ENCODE results near the gene BCL2L11.
A peak's percentile ranks its signal among the peaks of the same experiment; 100 is the strongest.

The BCL2L11 gene

DNA sequence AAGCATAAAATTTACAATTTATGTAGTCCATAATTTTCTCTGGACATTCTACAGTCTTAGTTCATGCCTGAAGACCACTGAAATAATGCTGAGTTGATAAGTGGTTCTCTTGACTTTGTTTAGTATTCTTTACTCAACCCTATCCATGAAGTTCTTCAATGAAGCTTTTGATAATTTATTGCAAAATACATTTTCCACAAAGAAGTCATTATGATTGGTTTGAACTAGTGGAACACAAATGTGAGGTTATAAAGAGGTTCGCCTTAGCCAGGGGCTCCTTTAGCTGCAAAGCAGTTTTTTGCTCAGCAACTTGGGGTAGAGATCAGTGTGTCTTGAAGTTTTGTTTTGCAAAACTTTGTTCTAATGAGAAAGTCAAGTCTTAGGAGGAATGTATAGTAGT is 5.9 kb downstream of the BCL2L11 start:
- no peak overlapping the region for H3K9ac ChIP-seq (ENCODE audit: low read length in 5 of 5)
- peaks cover 8 to 36% (median 23%) of the 10 kb centered on the region in 5 donors for H3K36me3 ChIP-seq (ENCODE audit: control insufficient read depth in 5 of 5, insufficient read depth in 5 of 5, low read length in 5 of 5)

GRCh38 chr2:111127351-111127750 is 6.6 kb downstream of the BCL2L11 start:
- H3K27ac ChIP-seq (ENCODE audit: low read depth, low read length), result no peak overlapping the region
- H3K36me3 ChIP-seq (ENCODE audit: control insufficient read depth in 5 of 5, insufficient read depth in 5 of 5, low read length in 5 of 5), result peaks cover 8 to 36% (median 23%) of the 10 kb centered on the region in 5 donors
- H3K4me3 ChIP-seq (ENCODE audit: low read depth in 1 of 5, low read length in 5 of 5), result no peak overlapping the region
- no peaks in the 10 kb centered on the region for H3K27me3 ChIP-seq (ENCODE audit: control insufficient read depth in 5 of 5, insufficient read depth in 4 of 5, low read length in 5 of 5)
- H3K9ac ChIP-seq (ENCODE audit: low read length in 5 of 5), result no peak overlapping the region
- H3K9me3 ChIP-seq (ENCODE audit: control insufficient read depth in 5 of 5, low read length in 5 of 5), result no peaks in the 10 kb centered on the region
- H3K4me1 ChIP-seq (ENCODE audit: control insufficient read depth in 5 of 5, insufficient read depth in 5 of 5, low read length in 5 of 5), result peaks cover 0 to 19% (median 13%) of the 10 kb centered on the region in 5 donors

More for the DNA sequence above, 5.9 kb downstream of the BCL2L11 start:
- H3K27ac ChIP-seq (ENCODE audit: low read depth, low read length), result no peak overlapping the region
- H3K4me1 ChIP-seq (ENCODE audit: control insufficient read depth in 5 of 5, insufficient read depth in 5 of 5, low read length in 5 of 5), result peaks cover 0 to 26% (median 20%) of the 10 kb centered on the region in 5 donors
- H3K4me3 ChIP-seq (ENCODE audit: low read depth in 1 of 5, low read length in 5 of 5), result no peak overlapping the region
- no peaks in the 10 kb centered on the region for H3K9me3 ChIP-seq (ENCODE audit: control insufficient read depth in 5 of 5, low read length in 5 of 5)
- H3K27me3 ChIP-seq (ENCODE audit: control insufficient read depth in 5 of 5, insufficient read depth in 4 of 5, low read length in 5 of 5), result no peaks in the 10 kb centered on the region

GRCh38 chr2:111128096-111128495 is 7.4 kb downstream of the BCL2L11 start:
- Histone ChIP-seq H3K27ac (ENCODE audit: low read depth, low read length) (no peak overlapping the region), H3K36me3 (ENCODE audit: control insufficient read depth in 5 of 5, insufficient read depth in 5 of 5, low read length in 5 of 5) (peaks cover 8 to 36% (median 25%) of the 10 kb centered on the region in 5 donors), H3K27me3 (ENCODE audit: control insufficient read depth in 5 of 5, insufficient read depth in 4 of 5, low read length in 5 of 5) (no peaks in the 10 kb centered on the region), H3K9me3 (ENCODE audit: control insufficient read depth in 5 of 5, low read length in 5 of 5) (no peaks in the 10 kb centered on the region), H3K4me3 (ENCODE audit: low read depth in 1 of 5, low read length in 5 of 5) (no peak overlapping the region), H3K9ac (ENCODE audit: low read length in 5 of 5) (no peak overlapping the region), H3K4me1 (ENCODE audit: control insufficient read depth in 5 of 5, insufficient read depth in 5 of 5, low read length in 5 of 5) (peaks cover 0 to 14% (median 10%) of the 10 kb centered on the region in 5 donors)

DNA sequence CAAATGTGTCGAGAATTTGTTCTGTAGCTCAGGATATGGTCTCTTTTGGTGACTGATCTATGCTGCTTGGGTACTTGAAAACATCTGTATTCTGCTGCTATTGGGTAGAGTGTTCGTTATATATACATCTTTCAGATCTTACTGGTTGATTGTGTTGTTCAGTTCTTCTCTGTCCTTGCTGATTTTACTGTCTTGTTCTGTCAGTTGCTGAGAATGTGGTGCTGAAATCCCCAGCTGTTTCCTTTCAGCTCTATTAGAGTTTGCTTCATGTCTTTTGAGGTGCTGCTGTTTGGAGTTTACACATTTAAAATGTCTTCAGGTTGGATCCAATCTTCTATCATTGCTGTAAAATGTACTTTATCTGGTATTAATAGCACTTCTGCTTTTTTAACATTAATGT is 12.9 kb downstream of the BCL2L11 start:
- no peak overlapping the region for H3K9ac ChIP-seq (ENCODE audit: low read length in 5 of 5)
- H3K4me1 ChIP-seq (ENCODE audit: control insufficient read depth in 5 of 5, insufficient read depth in 5 of 5, low read length in 5 of 5), result peaks cover 2 to 19% (median 16%) of the 10 kb centered on the region in 5 donors
- no peaks in the 10 kb centered on the region for H3K27me3 ChIP-seq (ENCODE audit: control insufficient read depth in 5 of 5, insufficient read depth in 4 of 5, low read length in 5 of 5)
- peaks cover 0 to 17% (median 9%) of the 10 kb centered on the region in 5 donors for H3K36me3 ChIP-seq (ENCODE audit: control insufficient read depth in 5 of 5, insufficient read depth in 5 of 5, low read length in 5 of 5)
- no peaks in the 10 kb centered on the region for H3K9me3 ChIP-seq (ENCODE audit: control insufficient read depth in 5 of 5, low read length in 5 of 5)
- H3K4me3 ChIP-seq (ENCODE audit: low read depth in 1 of 5, low read length in 5 of 5), result no peak overlapping the region
- H3K27ac ChIP-seq (ENCODE audit: low read depth, low read length), result no peak overlapping the region

DNA sequence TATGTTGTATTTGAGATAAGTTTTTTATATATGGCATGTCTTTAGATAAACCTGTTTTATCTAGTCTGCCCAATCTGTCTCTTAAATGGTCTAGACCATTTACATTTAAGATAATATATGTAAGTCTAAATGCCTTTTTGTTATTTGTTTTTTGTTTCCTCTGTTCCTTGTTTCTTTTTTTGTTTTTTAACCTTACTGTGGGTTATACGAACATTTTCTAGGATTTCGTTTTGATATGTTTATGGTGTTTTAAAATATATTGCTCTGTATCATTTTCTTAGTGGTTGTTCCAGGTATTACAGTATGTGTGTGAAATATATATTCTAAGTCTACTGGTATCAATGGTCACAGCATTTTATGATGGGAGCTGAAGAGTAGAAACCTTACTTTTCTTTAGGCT is 13.3 kb downstream of the BCL2L11 start:
- Histone ChIP-seq H3K4me3 (ENCODE audit: low read depth in 1 of 5, low read length in 5 of 5) (no peak overlapping the region), H3K9me3 (ENCODE audit: control insufficient read depth in 5 of 5, low read length in 5 of 5) (no peaks in the 10 kb centered on the region), H3K27me3 (ENCODE audit: control insufficient read depth in 5 of 5, insufficient read depth in 4 of 5, low read length in 5 of 5) (no peaks in the 10 kb centered on the region), H3K36me3 (ENCODE audit: control insufficient read depth in 5 of 5, insufficient read depth in 5 of 5, low read length in 5 of 5) (peaks cover 0 to 13% (median 7%) of the 10 kb centered on the region in 5 donors), H3K27ac (ENCODE audit: low read depth, low read length) (no peak overlapping the region), H3K9ac (ENCODE audit: low read length in 5 of 5) (no peak overlapping the region), H3K4me1 (ENCODE audit: control insufficient read depth in 5 of 5, insufficient read depth in 5 of 5, low read length in 5 of 5) (peaks cover 2 to 23% (median 17%) of the 10 kb centered on the region in 5 donors)

DNA sequence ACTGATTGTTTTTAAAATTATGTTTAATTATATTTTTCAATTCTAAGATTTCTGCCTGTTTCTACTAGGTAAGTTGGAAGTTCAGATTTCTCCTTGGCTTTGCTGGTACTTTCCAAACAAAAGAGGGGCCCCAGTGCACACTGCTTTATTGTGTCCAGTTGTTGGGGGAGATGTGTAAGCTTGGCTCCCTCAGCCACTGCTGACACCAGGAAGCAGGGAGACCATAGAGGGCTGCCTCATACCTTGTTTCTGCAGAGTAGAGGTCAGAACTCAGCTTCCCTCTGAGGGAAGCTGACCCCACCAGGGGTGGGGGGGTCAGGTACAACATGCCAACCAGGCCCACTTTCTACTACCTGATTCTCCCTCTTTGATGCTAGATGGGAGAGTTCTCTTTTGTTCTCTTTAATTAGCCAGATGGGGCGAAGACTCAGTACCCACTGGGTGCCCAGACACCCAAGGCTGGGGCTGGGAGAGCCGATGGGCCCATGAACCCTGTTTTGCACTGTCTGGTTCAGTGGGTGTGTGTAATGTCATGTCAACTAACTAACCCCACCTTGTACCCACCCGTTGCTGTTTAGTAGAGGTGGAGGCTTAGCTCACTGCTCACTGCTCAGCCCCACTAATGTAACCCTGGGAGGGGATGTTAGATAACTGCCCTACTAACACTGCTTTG is 14.7 kb downstream of the BCL2L11 start:
- no peaks in the 10 kb centered on the region for H3K9me3 ChIP-seq (ENCODE audit: control insufficient read depth in 5 of 5, low read length in 5 of 5)
- H3K4me3 ChIP-seq (ENCODE audit: low read depth in 1 of 5, low read length in 5 of 5), result no peak overlapping the region
- H3K9ac ChIP-seq (ENCODE audit: low read length in 5 of 5), result no peak overlapping the region
- H3K27ac ChIP-seq (ENCODE audit: low read depth, low read length), result no peak overlapping the region
- no peaks in the 10 kb centered on the region for H3K27me3 ChIP-seq (ENCODE audit: control insufficient read depth in 5 of 5, insufficient read depth in 4 of 5, low read length in 5 of 5)
- H3K36me3 ChIP-seq (ENCODE audit: control insufficient read depth in 5 of 5, insufficient read depth in 5 of 5, low read length in 5 of 5), result peaks cover 0 to 9% (median 2%) of the 10 kb centered on the region in 5 donors
- H3K4me1 ChIP-seq (ENCODE audit: control insufficient read depth in 5 of 5, insufficient read depth in 5 of 5, low read length in 5 of 5), result peaks cover 2 to 28% (median 21%) of the 10 kb centered on the region in 5 donors

DNA sequence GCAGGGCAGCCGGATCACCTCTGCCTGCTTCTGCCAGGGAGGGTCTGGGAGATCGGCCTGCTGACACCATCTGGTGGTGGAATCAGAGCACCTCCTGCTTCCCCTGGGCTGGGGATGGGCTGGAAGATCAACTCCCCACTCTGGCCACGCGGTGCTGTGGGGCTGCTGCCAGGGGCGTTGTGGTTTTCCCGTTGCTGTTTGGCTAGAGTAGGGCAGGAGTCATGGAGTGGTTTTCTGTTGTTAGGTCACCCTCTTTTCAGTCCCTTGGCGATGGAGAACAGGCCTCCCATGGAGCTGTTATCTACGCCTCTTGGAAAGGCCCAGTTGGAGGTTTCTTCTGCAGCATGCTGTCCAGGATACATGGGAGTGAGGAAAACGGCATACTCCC is 15.2 kb downstream of the BCL2L11 start:
- no peak overlapping the region for H3K27ac ChIP-seq (ENCODE audit: low read depth, low read length)
- peaks cover 0 to 9% (median 2%) of the 10 kb centered on the region in 5 donors for H3K36me3 ChIP-seq (ENCODE audit: control insufficient read depth in 5 of 5, insufficient read depth in 5 of 5, low read length in 5 of 5)
- no peaks in the 10 kb centered on the region for H3K27me3 ChIP-seq (ENCODE audit: control insufficient read depth in 5 of 5, insufficient read depth in 4 of 5, low read length in 5 of 5)
- H3K9ac ChIP-seq (ENCODE audit: low read length in 5 of 5), result no peak overlapping the region
- peak overlapping the region in 1 of 5 donors; percentile 20 for H3K4me3 ChIP-seq (ENCODE audit: low read depth in 1 of 5, low read length in 5 of 5)
- peaks cover 2 to 28% (median 21%) of the 10 kb centered on the region in 5 donors for H3K4me1 ChIP-seq (ENCODE audit: control insufficient read depth in 5 of 5, insufficient read depth in 5 of 5, low read length in 5 of 5)
- no peaks in the 10 kb centered on the region for H3K9me3 ChIP-seq (ENCODE audit: control insufficient read depth in 5 of 5, low read length in 5 of 5)

GRCh38 chr2:111138839-111139238 is 18.1 kb downstream of the BCL2L11 start:
- no peak overlapping the region for H3K4me3 ChIP-seq (ENCODE audit: low read depth in 1 of 5, low read length in 5 of 5)
- H3K27me3 ChIP-seq (ENCODE audit: control insufficient read depth in 5 of 5, insufficient read depth in 4 of 5, low read length in 5 of 5), result no peaks in the 10 kb centered on the region
- H3K9me3 ChIP-seq (ENCODE audit: control insufficient read depth in 5 of 5, low read length in 5 of 5), result no peaks in the 10 kb centered on the region
- H3K9ac ChIP-seq (ENCODE audit: low read length in 5 of 5), result peak overlapping the region in 1 of 5 donors; percentile 1
- no peak overlapping the region for H3K27ac ChIP-seq (ENCODE audit: low read depth, low read length)
- H3K36me3 ChIP-seq (ENCODE audit: control insufficient read depth in 5 of 5, insufficient read depth in 5 of 5, low read length in 5 of 5), result peaks cover 0 to 7% (median 2%) of the 10 kb centered on the region in 5 donors
- peaks cover 2 to 28% (median 21%) of the 10 kb centered on the region in 5 donors for H3K4me1 ChIP-seq (ENCODE audit: control insufficient read depth in 5 of 5, insufficient read depth in 5 of 5, low read length in 5 of 5)

- peaks cover 2 to 28% (median 21%) of the 10 kb centered on the region in 5 donors for H3K4me1 ChIP-seq (ENCODE audit: control insufficient read depth in 5 of 5, insufficient read depth in 5 of 5, low read length in 5 of 5)
- no peaks in the 10 kb centered on the region for H3K9me3 ChIP-seq (ENCODE audit: control insufficient read depth in 5 of 5, low read length in 5 of 5)
Observed at GRCh38 chr2:111139637-111140317, 19.1 kb downstream of the BCL2L11 start.

GRCh38 chr2:111140815-111141214 is 20.1 kb downstream of the BCL2L11 start:
- Histone ChIP-seq H3K36me3 (ENCODE audit: control insufficient read depth in 5 of 5, insufficient read depth in 5 of 5, low read length in 5 of 5) (peaks cover 0 to 8% (median 5%) of the 10 kb centered on the region in 5 donors), H3K4me1 (ENCODE audit: control insufficient read depth in 5 of 5, insufficient read depth in 5 of 5, low read length in 5 of 5) (peaks cover 0 to 20% (median 15%) of the 10 kb centered on the region in 5 donors), H3K27me3 (ENCODE audit: control insufficient read depth in 5 of 5, insufficient read depth in 4 of 5, low read length in 5 of 5) (no peaks in the 10 kb centered on the region), H3K4me3 (ENCODE audit: low read depth in 1 of 5, low read length in 5 of 5) (no peak overlapping the region), H3K9ac (ENCODE audit: low read length in 5 of 5) (no peak overlapping the region), H3K9me3 (ENCODE audit: control insufficient read depth in 5 of 5, low read length in 5 of 5) (no peaks in the 10 kb centered on the region), H3K27ac (ENCODE audit: low read depth, low read length) (no peak overlapping the region)

More at GRCh38 chr2:111139637-111140317, 19.1 kb downstream of the BCL2L11 start:
- no peak overlapping the region for H3K9ac ChIP-seq (ENCODE audit: low read length in 5 of 5)
- H3K27me3 ChIP-seq (ENCODE audit: control insufficient read depth in 5 of 5, insufficient read depth in 4 of 5, low read length in 5 of 5), result no peaks in the 10 kb centered on the region
- peaks cover 0 to 7% (median 5%) of the 10 kb centered on the region in 5 donors for H3K36me3 ChIP-seq (ENCODE audit: control insufficient read depth in 5 of 5, insufficient read depth in 5 of 5, low read length in 5 of 5)
- H3K27ac ChIP-seq (ENCODE audit: low read depth, low read length), result no peak overlapping the region
- no peak overlapping the region for H3K4me3 ChIP-seq (ENCODE audit: low read depth in 1 of 5, low read length in 5 of 5)
